ENCODE measurements around the gene PLEKHG4. TPM values are rescaled to one million over a fixed set of nuclear protein-coding genes. Genes with fewer than 3 reads are reported as not detected.

Gene PLEKHG4
- total and polyA plus RNA-seq, 10 of the 15 experiments (the other 5 are each of a cell fraction or from before 2014, with no cell fraction given) = 0.14 to 2.6 (median 0.99) TPM

DNA sequence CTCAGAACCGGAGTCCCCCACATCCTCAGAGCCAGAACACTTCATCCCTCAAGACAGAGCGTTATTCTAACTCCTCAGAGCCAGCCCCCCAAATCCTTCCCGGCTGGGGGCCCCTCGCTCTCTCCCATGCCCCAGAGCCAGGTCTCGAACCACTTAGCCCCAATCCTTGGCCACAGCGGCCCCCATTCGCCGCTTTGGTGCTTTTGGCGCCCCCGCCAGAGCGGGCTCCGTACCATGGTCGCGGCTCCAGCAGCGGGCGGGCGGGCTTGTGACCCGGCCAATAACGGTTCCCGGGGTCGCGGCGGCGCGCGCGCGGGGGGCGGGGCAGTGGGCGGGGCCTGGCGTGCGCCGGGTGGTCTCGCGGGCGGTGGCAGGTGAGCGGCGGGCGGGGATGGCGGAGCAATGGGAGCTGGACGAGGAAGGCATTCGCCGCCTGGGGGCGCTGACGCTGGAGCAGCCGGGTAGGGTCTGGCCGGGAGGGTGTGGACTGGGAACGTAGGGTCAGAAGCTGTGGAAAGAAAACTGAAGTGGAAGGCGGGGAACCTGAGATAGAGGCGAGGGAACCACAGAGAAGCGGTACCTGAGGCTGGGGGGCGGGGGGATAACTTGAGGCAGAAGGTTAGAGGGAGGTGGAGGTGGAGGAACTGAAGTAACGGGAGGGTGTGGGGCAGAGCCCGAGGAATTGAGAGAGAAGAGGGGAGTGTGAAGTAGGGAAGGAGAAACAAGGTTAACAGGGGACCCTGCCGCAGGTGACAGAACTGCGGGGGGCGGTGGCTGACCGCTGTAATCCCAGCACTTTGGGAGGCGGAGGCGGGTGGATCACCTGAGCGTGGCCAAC, 47.4 kb downstream of the PLEKHG4 start, which contains the start of the genes KCTD19 and LRRC36:
KCTD19 (minus strand) TSS at position 270 of the 838 bp plus-strand sequence; CDS start at position 236, 34 bp downstream.
LRRC36 (plus strand) TSS at position 344 of the 838 bp plus-strand sequence; CDS start at position 392, 48 bp downstream.
- DNase-seq (ENCODE audit: low read depth, low spot score) (no peak), ATAC-seq (peak; percentile 72), FAIRE-seq (no peak)
- H3K4me2 ChIP-seq (ENCODE audit: control insufficient read depth, insufficient read depth) = peak within 1 kb of the TSS; percentile 91
- intact Hi-C loops (cut with micrococcal nuclease; ENCODE audit: unreplicated experiment) (loop anchor here (5.0 kb wide), 1 partner anchor 49 kb away; the partner anchor contains the start of gene PLEKHG4), in situ Hi-C loops (cut with MboI) (no loop called here)
- peak within 1 kb of the TSS; percentile 56 for H2AFZ ChIP-seq (ENCODE audit: control insufficient read depth, low read depth, low read length)
- no peaks in the 10 kb centered on the region for H3K79me2 ChIP-seq (ENCODE audit: control insufficient read depth, insufficient read depth, low read length)
- H3K27me3 ChIP-seq (replicated peaks in 1 of 2; ENCODE audit: control insufficient read depth in 2 of 2, insufficient read depth in 2 of 2, low read length in 1 of 2) = no peaks in the 10 kb centered on the region; a peak in 1 of 4 replicates
- 16% methylated on average over 35 of the region's 61 CpGs for WGBS (ENCODE audit: insufficient coverage, insufficient replicate concordance, low lambda C conversion rate, missing lambda C conversion rate)
- H3K36me3 ChIP-seq (ENCODE audit: control insufficient read depth in 2 of 2, insufficient read depth in 2 of 2, low read length in 1 of 2) = no peaks in the 10 kb centered on the region
- peak within 1 kb of the TSS; percentile 74 for H3K4me3 ChIP-seq
- CTCF ChIA-PET = interaction anchor here (0.6 to 2.6 kb wide), 10 partner anchors 13 to 73 kb away, joined by 3 to 20 read pairs (median 4); no protein-coding TSS in a partner anchor
- H3K9me3 ChIP-seq (replicated peaks; ENCODE audit: control insufficient read depth, insufficient read depth, low read length) = no peaks in the 10 kb centered on the region
- no TSS peak for BruUV-seq (replicated peaks)
- peak in 1 of 2 experiments; percentile 39; a peak in 1 of 4 replicates for TF ChIP-seq BHLHE40 (IDR thresholded peaks at IDR 0.05; ENCODE audit: borderline replicate concordance in 1 of 2, low read depth in 2 of 2, low read length in 1 of 2)
- peak; percentile 36; the same call in 1 of the 2 replicates for TF ChIP-seq NR2C1 (IDR thresholded peaks at IDR 0.05)
- TF ChIP-seq POLR2A (IDR thresholded peaks at IDR 0.05; ENCODE audit: low read depth, low read length) = peak; percentile 40; the same call in 1 of the 2 replicates
- TF ChIP-seq CHD1 (IDR thresholded peaks at IDR 0.05; ENCODE audit: low read depth, low read length) = no peak
- 0 out of 2 replicates have a peak, but pooled peaks have one; percentile 9 for TF ChIP-seq CHD2 (IDR thresholded peaks at IDR 0.05; ENCODE audit: borderline replicate concordance, low read depth, low read length)
- peak; percentile 13; the same call in 1 of the 2 replicates for TF ChIP-seq IKZF1 (conservative IDR thresholded peaks at IDR 0.05)
- no peak for TF ChIP-seq POU2F2 (IDR thresholded peaks at IDR 0.05; ENCODE audit: borderline replicate concordance, low read depth, low read length)
- 0 out of 2 replicates have a peak, but pooled peaks have one; percentile 11 for TF ChIP-seq NR2F1 (conservative IDR thresholded peaks at IDR 0.05)
- TF ChIP-seq, protein P1, sequence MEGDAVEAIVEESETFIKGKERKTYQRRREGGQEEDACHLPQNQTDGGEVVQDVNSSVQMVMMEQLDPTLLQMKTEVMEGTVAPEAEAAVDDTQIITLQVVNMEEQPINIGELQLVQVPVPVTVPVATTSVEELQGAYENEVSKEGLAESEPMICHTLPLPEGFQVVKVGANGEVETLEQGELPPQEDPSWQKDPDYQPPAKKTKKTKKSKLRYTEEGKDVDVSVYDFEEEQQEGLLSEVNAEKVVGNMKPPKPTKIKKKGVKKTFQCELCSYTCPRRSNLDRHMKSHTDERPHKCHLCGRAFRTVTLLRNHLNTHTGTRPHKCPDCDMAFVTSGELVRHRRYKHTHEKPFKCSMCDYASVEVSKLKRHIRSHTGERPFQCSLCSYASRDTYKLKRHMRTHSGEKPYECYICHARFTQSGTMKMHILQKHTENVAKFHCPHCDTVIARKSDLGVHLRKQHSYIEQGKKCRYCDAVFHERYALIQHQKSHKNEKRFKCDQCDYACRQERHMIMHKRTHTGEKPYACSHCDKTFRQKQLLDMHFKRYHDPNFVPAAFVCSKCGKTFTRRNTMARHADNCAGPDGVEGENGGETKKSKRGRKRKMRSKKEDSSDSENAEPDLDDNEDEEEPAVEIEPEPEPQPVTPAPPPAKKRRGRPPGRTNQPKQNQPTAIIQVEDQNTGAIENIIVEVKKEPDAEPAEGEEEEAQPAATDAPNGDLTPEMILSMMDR (IDR thresholded peaks at IDR 0.05 in 2 of 3, conservative IDR thresholded peaks at IDR 0.05 in 1 of 3; ENCODE audit: control insufficient read depth in 2 of 3, extremely low read depth in 1 of 3, insufficient read depth in 1 of 3, low read depth in 3 of 3, low read length in 3 of 3) = peak; percentile 31 to 51 (median 46)
- peak; percentile 59; the same call in 1 of the 2 replicates for TF ChIP-seq YY1 (IDR thresholded peaks at IDR 0.05; ENCODE audit: low read depth, low read length)
- TF ChIP-seq, protein P2, sequence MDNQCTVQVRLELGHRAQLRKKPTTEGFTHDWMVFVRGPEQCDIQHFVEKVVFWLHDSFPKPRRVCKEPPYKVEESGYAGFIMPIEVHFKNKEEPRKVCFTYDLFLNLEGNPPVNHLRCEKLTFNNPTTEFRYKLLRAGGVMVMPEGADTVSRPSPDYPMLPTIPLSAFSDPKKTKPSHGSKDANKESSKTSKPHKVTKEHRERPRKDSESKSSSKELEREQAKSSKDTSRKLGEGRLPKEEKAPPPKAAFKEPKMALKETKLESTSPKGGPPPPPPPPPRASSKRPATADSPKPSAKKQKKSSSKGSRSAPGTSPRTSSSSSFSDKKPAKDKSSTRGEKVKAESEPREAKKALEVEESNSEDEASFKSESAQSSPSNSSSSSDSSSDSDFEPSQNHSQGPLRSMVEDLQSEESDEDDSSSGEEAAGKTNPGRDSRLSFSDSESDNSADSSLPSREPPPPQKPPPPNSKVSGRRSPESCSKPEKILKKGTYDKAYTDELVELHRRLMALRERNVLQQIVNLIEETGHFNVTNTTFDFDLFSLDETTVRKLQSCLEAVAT (IDR thresholded peaks at IDR 0.05) = no peak
- no peak for TF ChIP-seq ELK1 (IDR thresholded peaks at IDR 0.05; ENCODE audit: low read depth, low read length)
- TF ChIP-seq ZNF384 (IDR thresholded peaks at IDR 0.05; ENCODE audit: borderline replicate concordance, low read depth, low read length) = no peak
- no peak for TF ChIP-seq DPF2 (IDR thresholded peaks at IDR 0.05)
- 0 out of 2 replicates have a peak, but pooled peaks have one; percentile 25 for TF ChIP-seq GATAD2B (conservative IDR thresholded peaks at IDR 0.05; ENCODE audit: low read depth)
- peaks cover 22% of the 10 kb centered on the region for H3K4me1 ChIP-seq (ENCODE audit: control insufficient read depth, insufficient read depth, low read length)
- SMC1A ChIA-PET (ENCODE audit: uncharacterized antibody, unreplicated experiment) = interaction anchor here (1.0 to 2.0 kb wide), 5 partner anchors 12 to 66 kb away, joined by 3 to 9 read pairs (median 5); no protein-coding TSS in a partner anchor
- H4K20me1 ChIP-seq (ENCODE audit: control insufficient read depth, insufficient read depth) = no peaks in the 10 kb centered on the region
- peak within 1 kb of the TSS; percentile 69 for H3K9ac ChIP-seq (ENCODE audit: control insufficient read depth, insufficient read depth, low read length)
- RAD21 ChIA-PET (ENCODE audit: unreplicated experiment) = interaction anchor here (0.7 to 2.9 kb wide), 3 partner anchors 14 to 20 kb away, joined by 3 to 13 read pairs (median 3); no protein-coding TSS in a partner anchor
- POLR2A ChIA-PET = interaction anchor here (0.6 to 1.2 kb wide), 2 partner anchors 11 to 79 kb away, joined by 3 to 10 read pairs; partner anchors contain the start of gene FHOD1
- peak within 1 kb of the TSS; percentile 29; the same call in 1 of the 2 replicates for H3K27ac ChIP-seq (ENCODE audit: control insufficient read depth, insufficient read depth)
